Measurements from ENCODE around the gene CEPT1.

- no peak for TF ChIP-seq FOXJ3 (CRISPR knock-in tag; IDR thresholded peaks at IDR 0.05)
- no peak for TF ChIP-seq NRF1 (IDR thresholded peaks at IDR 0.05; ENCODE audit: low read depth, low read length)
- no peak for TF ChIP-seq CTCF (IDR thresholded peaks at IDR 0.05)
- no peak for TF ChIP-seq MAX (IDR thresholded peaks at IDR 0.05; ENCODE audit: low read depth)
- no peak for TF ChIP-seq EZH2phosphoT487 (IDR thresholded peaks at IDR 0.05; ENCODE audit: borderline replicate concordance, low read depth)
- no peak for TF ChIP-seq ELF1 (IDR thresholded peaks at IDR 0.05)
- TF ChIP-seq PBX3 (IDR thresholded peaks at IDR 0.05), result no peak
Measured at GRCh38 chr1:111162488-111162880, 22.5 kb downstream of the CEPT1 start.
